Measurements from ENCODE around the gene ZFAND3.

- TF ChIP-seq, protein P1, sequence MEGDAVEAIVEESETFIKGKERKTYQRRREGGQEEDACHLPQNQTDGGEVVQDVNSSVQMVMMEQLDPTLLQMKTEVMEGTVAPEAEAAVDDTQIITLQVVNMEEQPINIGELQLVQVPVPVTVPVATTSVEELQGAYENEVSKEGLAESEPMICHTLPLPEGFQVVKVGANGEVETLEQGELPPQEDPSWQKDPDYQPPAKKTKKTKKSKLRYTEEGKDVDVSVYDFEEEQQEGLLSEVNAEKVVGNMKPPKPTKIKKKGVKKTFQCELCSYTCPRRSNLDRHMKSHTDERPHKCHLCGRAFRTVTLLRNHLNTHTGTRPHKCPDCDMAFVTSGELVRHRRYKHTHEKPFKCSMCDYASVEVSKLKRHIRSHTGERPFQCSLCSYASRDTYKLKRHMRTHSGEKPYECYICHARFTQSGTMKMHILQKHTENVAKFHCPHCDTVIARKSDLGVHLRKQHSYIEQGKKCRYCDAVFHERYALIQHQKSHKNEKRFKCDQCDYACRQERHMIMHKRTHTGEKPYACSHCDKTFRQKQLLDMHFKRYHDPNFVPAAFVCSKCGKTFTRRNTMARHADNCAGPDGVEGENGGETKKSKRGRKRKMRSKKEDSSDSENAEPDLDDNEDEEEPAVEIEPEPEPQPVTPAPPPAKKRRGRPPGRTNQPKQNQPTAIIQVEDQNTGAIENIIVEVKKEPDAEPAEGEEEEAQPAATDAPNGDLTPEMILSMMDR (IDR thresholded peaks at IDR 0.05): no peak
- no peak for TF ChIP-seq EP300 (IDR thresholded peaks at IDR 0.05)
These were observed 20.3 kb upstream of the ZFAND3 start for GRCh38 chr6:37799263-37799644.
